ENCODE measurements around the gene ARL15.
A peak's percentile ranks its signal among the peaks of the same experiment; 100 is the strongest.

ARL15 gene

DNA sequence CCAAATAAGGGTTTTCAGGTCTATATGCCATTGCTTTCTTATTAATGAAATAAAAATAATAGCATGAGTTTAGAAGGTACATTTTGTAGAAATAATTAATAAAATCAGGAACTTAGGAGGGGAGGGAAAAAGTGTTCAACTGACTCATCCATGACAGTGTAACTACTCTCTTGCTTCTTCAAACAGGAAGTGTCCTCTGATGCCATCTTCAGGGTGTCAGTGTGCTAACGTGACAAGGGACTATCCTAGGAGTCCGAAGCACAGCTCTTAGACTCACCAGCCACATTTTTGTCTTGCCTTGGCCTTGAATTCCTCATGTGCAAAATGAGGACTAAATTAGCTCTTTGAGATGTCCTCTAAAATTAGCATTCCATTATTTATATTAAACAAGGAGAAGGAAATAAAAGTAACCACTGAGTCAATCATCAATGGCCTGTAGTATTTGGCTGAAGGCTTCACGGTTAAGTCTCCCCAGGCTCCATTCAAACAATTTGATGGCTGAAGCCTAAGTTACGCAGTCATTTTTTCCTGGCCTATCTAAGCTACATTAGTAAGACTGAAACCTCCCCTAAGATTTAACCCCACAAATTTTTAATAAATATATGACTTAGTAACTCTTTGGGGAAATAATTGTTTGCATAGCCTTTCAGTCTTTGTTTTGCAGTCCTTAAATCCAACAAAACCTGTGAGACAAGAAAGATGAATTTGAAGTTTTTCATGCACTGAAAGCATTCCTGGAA is 151.1 kb downstream of the ARL15 start:
- Histone ChIP-seq H4K20me1 (ENCODE audit: insufficient read depth, low read length, poor library complexity, severe bottlenecking) (no peaks in the 10 kb centered on the region), H3K9me3 (ENCODE audit: insufficient read depth, low read depth, low read length) (no peaks in the 10 kb centered on the region), H3K9ac (ENCODE audit: low read depth, low read length, poor library complexity, severe bottlenecking) (no peak overlapping the region), H2AFZ (ENCODE audit: low read length) (no peak overlapping the region), H3F3A (ENCODE audit: low read depth) (no peaks in the 10 kb centered on the region), H3K27me3 (ENCODE audit: insufficient read depth, low read length, poor library complexity, severe bottlenecking) (no peaks in the 10 kb centered on the region), H3K36me3 (ENCODE audit: insufficient read depth, low read length) (no peaks in the 10 kb centered on the region), H3K4me1 (ENCODE audit: insufficient read depth, low read length, poor library complexity, severe bottlenecking) (peaks cover 5% of the 10 kb centered on the region), H3K4me2 (ENCODE audit: low read depth, low read length, poor library complexity, severe bottlenecking) (no peak overlapping the region), H3K4me3 (ENCODE audit: low read length, poor library complexity, severe bottlenecking) (no peak overlapping the region), H3K9me2 (replicated peaks; ENCODE audit: low read depth, low read length) (no peaks in the 10 kb centered on the region), H3K79me2 (ENCODE audit: insufficient read depth, low read length) (no peaks in the 10 kb centered on the region)
- TF ChIP-seq EZH2phosphoT487 (IDR thresholded peaks at IDR 0.05; ENCODE audit: borderline replicate concordance): no peak
- TF ChIP-seq, protein P1, sequence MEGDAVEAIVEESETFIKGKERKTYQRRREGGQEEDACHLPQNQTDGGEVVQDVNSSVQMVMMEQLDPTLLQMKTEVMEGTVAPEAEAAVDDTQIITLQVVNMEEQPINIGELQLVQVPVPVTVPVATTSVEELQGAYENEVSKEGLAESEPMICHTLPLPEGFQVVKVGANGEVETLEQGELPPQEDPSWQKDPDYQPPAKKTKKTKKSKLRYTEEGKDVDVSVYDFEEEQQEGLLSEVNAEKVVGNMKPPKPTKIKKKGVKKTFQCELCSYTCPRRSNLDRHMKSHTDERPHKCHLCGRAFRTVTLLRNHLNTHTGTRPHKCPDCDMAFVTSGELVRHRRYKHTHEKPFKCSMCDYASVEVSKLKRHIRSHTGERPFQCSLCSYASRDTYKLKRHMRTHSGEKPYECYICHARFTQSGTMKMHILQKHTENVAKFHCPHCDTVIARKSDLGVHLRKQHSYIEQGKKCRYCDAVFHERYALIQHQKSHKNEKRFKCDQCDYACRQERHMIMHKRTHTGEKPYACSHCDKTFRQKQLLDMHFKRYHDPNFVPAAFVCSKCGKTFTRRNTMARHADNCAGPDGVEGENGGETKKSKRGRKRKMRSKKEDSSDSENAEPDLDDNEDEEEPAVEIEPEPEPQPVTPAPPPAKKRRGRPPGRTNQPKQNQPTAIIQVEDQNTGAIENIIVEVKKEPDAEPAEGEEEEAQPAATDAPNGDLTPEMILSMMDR (conservative IDR thresholded peaks at IDR 0.05; ENCODE audit: low read length): peak; percentile 35; the same call in 1 of the 2 replicates

DNA sequence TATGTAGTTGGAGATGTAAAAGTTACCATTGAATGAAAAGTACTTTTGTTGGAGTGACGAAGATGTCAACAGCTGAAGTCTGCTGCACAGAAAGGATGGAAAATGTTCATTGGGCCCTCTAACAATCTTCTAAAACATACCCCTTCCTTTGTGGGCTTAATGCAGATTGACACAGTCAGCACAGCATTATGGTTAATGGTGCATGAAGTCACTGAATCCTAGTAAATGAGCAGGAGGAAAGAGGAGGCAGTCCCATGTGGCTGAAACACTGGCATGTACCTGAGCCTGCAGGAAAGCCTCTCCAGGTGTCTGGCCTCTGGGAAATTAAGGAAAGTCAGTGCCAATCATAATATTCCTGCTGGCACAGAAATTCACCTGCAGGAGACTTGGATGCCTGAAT is 153.8 kb downstream of the ARL15 start:
- H3K4me3 ChIP-seq (ENCODE audit: low read length, poor library complexity, severe bottlenecking): no peak overlapping the region
- H3K9ac ChIP-seq (ENCODE audit: low read depth, low read length, poor library complexity, severe bottlenecking): no peak overlapping the region
- no peak overlapping the region for H3K4me2 ChIP-seq (ENCODE audit: low read depth, low read length, poor library complexity, severe bottlenecking)
- no peaks in the 10 kb centered on the region for H3F3A ChIP-seq (ENCODE audit: low read depth)
- H3K4me1 ChIP-seq (ENCODE audit: insufficient read depth, low read length, poor library complexity, severe bottlenecking): peaks cover 5% of the 10 kb centered on the region
- no peaks in the 10 kb centered on the region for H3K9me2 ChIP-seq (replicated peaks; ENCODE audit: low read depth, low read length)
- H4K20me1 ChIP-seq (ENCODE audit: insufficient read depth, low read length, poor library complexity, severe bottlenecking): no peaks in the 10 kb centered on the region
- H3K9me3 ChIP-seq (ENCODE audit: insufficient read depth, low read depth, low read length): no peaks in the 10 kb centered on the region
- no peaks in the 10 kb centered on the region for H3K27me3 ChIP-seq (ENCODE audit: insufficient read depth, low read length, poor library complexity, severe bottlenecking)
- no peaks in the 10 kb centered on the region for H3K36me3 ChIP-seq (ENCODE audit: insufficient read depth, low read length)
- no peaks in the 10 kb centered on the region for H3K79me2 ChIP-seq (ENCODE audit: insufficient read depth, low read length)
- TF ChIP-seq, protein P1 (conservative IDR thresholded peaks at IDR 0.05; ENCODE audit: low read length): no peak
- TF ChIP-seq EZH2phosphoT487 (IDR thresholded peaks at IDR 0.05; ENCODE audit: borderline replicate concordance): no peak
- H2AFZ ChIP-seq (ENCODE audit: low read length): no peak overlapping the region

DNA sequence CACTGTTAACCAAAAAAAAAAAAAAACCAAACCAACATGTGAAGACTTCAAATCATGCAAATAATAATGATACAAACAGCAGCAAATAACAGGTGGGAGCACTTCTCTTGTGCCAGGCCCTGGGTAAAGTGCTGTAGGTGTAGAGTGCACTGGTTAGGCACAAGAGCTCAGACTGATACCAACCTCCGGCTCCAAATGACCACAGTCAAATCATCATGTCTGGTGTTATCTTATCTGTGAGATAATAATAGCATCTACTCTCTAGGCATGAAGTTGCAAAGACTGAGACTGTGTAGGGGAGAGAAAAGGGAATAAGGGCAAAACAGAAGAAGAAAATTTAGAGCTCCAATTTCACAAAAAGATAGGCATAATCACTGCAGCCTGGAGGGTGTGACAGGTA is 159.5 kb downstream of the ARL15 start:
- Histone ChIP-seq H3F3A (ENCODE audit: low read depth) (no peaks in the 10 kb centered on the region), H3K4me2 (ENCODE audit: low read depth, low read length, poor library complexity, severe bottlenecking) (no peak overlapping the region), H3K4me3 (ENCODE audit: low read length, poor library complexity, severe bottlenecking) (no peak overlapping the region), H3K27me3 (ENCODE audit: insufficient read depth, low read length, poor library complexity, severe bottlenecking) (no peaks in the 10 kb centered on the region), H3K36me3 (ENCODE audit: insufficient read depth, low read length) (no peaks in the 10 kb centered on the region), H3K9me3 (ENCODE audit: insufficient read depth, low read depth, low read length) (no peaks in the 10 kb centered on the region), H3K79me2 (ENCODE audit: insufficient read depth, low read length) (no peaks in the 10 kb centered on the region), H3K4me1 (ENCODE audit: insufficient read depth, low read length, poor library complexity, severe bottlenecking) (no peaks in the 10 kb centered on the region), H4K20me1 (ENCODE audit: insufficient read depth, low read length, poor library complexity, severe bottlenecking) (no peaks in the 10 kb centered on the region), H2AFZ (ENCODE audit: low read length) (no peak overlapping the region), H3K9me2 (replicated peaks; ENCODE audit: low read depth, low read length) (no peaks in the 10 kb centered on the region), H3K9ac (ENCODE audit: low read depth, low read length, poor library complexity, severe bottlenecking) (no peak overlapping the region)
- TF ChIP-seq, protein P1 (conservative IDR thresholded peaks at IDR 0.05; ENCODE audit: low read length): no peak
- no peak for TF ChIP-seq EZH2phosphoT487 (IDR thresholded peaks at IDR 0.05; ENCODE audit: borderline replicate concordance)

Data from Loucy (cell line).